ENCODE results near the gene KRTAP10-6.
"Not testable (repeated sequence)": the region's sequence is repeated elsewhere in the genome, so short reads cannot be mapped to it uniquely, and the experiment has no call there.

Gene KRTAP10-6

GRCh38 chr21:44616591-44616926 lies 24.3 kb upstream of the KRTAP10-6 start:
- no peak for DNase-seq (ENCODE audit: low read depth)

DNA sequence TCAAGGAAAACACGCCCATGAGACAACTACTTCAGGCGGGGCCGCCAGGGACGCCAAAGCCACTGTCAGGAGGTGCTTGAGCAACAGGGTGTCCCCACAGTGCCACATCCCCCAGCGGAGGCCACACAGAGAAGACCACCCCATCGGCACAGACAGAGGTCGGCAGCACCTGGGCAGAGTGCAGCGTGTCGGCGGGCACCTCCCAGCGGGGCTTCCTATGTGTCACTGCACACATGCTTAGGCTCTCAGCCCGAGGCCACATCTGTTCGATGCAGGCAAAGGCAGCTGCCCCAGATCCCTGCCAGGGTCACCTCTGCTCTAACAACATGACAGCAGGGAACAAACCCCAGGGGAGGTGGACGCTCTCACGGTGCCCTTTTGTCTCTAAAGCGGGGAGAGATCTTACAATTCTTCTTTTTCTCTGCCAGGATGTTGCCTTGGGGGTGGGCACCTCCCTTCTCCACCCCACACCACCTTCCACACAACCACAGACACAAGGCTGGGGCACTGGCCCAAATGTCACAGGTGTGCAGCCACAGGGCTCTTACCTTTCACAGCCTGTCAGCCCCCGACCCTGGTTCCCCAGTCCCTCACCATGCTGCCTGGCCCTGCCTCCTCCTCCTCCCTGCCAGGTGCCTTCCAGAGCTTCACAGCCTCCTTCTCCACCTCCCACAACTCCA lies 23.7 kb upstream of the KRTAP10-6 start:
- DNase-seq (ENCODE audit: low read depth): no peak

DNA sequence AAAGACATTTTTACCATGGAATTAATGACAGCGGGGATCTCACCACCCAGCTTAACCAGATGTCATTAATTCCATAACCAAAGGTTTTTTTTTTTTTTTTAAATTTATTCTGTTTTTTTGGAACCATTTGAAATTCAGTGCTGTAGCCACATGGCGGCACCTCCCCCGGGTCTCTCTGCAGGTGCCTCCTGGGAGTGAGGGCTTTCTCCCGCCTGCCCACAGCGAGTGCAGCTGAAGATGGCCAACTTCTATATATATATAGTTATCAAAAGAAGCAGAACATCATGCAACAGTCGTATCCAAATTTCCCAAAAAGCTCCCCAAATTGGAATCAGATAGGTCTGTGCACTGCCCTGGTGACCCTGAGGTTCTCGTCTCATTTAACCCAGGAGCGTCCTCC lies 23.2 kb upstream of the KRTAP10-6 start:
- DNase-seq (ENCODE audit: low read depth): no peak

- DNase-seq (ENCODE audit: low read depth): no peak
Measured at GRCh38 chr21:44614961-44615391, 22.7 kb upstream of the KRTAP10-6 start.

DNA sequence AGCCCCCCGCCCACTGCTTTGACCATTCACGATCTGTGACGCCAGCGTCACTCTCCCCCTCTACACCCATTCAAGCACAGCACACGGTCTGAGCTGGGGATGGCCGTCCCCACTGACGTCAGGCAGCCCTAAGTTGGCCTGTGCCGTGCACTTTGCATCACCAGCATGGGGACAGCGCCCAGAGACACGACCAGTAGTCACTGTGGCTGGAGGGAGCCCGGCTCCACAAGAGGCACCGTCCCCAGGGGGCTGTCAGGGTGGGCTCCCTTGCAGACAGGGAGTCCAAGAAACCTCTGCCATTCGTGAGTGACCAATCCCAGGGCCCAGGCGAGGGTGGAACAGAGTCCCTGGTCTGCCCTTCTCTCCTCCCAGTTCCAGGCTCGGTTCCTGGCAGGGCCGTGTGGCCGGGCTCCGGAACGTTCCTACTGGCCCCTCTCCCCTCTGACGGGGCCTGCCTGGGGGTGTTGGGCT lies 21.9 kb upstream of the KRTAP10-6 start:
- no peak for DNase-seq (ENCODE audit: low read depth)

DNA sequence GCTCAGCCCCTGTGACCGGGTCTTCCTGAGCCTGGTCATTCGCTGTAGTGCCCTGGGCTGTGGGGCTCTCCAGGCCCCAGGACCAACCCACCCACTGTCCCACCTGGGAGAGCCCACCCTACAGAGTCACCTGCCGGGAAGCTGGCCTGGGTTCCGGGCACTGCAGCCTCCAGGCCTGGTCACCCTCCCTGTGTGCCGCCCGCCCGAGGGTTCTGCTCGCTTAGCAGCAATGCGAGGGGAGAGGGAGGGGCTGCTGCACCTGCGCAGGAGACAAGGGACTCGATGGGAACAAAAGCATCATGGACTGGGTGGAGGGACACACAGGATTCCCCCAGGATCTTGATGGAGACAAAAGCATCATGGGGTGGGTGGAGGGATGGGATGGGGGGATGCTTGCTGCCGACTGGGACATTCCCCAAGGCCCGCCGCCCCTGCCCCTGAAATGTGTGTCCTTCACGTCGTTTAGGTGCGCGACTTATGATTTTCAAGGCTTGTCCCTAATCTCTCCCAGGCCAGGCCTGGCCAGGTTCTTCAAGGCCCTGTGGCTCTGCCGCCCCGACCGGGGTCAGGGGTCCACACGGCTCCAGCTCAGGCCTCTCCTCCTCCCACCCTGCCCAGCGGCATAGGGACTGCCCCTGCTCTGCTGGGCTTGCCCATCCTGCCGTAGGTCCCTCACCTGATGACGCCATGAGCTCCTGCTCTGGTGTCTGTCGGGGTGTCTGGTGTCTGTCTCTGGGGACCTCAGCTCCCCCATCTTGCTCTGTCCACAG lies 21.3 kb upstream of the KRTAP10-6 start:
- no peak for DNase-seq (ENCODE audit: low read depth)

GRCh38 chr21:44612669-44613229 lies 20.4 kb upstream of the KRTAP10-6 start:
- no peak for DNase-seq (ENCODE audit: low read depth)

DNA sequence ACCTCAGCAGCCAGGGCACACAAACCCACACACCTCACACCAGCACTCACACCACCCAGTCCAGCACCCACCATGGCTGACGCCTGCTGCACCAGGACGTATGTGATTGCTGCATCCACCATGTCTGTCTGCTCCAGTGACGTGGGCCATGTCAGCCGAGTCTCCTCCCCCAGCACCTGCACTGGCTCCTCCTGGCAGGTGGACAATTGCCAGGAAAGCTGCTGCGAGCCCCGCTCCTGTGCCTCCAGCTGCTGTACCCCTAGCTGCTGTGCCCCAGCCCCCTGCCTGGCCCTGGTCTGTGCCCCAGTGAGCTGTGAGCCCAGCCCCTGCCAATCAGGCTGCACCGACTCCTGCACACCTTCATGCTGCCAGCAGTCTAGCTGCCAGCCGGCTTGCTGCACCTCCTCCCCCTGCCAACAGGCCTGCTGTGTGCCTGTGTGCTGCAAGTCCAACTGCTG lies 19.8 kb upstream of the KRTAP10-6 start, which contains the start of gene KRTAP10-8:
Gene KRTAP10-8, plus strand, starts transcription at position 51 of the 458 bp plus-strand sequence. Its CDS starts 22 bp downstream, at position 73.
- DNase-seq (ENCODE audit: low read depth): no peak

GRCh38 chr21:44611551-44611950 lies 19.2 kb upstream of the KRTAP10-6 start:
- no peak for DNase-seq (ENCODE audit: low read depth)

GRCh38 chr21:44610157-44610843 lies 18.0 kb upstream of the KRTAP10-6 start:
- not testable (repeated sequence) for DNase-seq (ENCODE audit: low read depth)

DNA sequence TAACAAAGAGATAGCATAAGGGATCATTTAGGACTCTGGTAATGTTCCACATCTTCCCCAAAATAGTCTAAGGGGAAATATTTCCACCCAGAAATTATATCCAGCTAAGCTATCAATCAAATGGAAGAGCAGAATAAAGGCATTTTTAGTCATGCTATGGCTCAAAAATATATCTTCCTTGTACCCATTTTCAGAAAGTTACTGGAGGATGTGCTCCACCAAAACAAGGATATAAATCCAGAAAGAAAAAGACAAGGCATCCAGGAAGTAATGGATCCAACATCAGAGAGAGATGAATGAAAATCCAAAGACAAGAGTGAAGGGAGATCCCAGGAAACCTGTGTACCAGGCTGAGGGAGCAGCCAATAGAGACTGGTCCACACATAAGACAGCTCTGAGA lies 16.9 kb upstream of the KRTAP10-6 start:
- no peak for DNase-seq (ENCODE audit: low read depth)

- no peak for DNase-seq (ENCODE audit: low read depth)
Measured at GRCh38 chr21:44606495-44606894, 14.2 kb upstream of the KRTAP10-6 start.

DNA sequence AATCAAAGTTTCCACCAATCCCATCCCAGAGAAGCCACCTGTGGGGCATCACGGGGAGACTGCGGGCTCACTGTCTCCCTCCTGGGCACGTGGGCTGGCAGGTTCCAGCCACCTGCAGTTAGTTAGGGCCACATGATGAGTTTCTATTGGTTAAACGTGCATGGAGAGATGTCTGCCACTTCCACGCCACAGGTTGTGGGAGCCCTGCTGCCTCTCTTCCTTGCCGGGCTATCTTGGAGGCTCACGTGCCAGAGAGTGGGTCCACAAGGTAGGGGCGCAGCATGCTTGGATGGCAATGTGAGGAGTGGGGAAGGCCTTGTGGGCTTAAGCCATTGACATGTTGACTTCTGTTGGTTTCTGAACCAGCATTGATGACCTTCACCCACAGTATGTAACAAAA lies 11.6 kb upstream of the KRTAP10-6 start:
- DNase-seq (ENCODE audit: low read depth): no peak

DNA sequence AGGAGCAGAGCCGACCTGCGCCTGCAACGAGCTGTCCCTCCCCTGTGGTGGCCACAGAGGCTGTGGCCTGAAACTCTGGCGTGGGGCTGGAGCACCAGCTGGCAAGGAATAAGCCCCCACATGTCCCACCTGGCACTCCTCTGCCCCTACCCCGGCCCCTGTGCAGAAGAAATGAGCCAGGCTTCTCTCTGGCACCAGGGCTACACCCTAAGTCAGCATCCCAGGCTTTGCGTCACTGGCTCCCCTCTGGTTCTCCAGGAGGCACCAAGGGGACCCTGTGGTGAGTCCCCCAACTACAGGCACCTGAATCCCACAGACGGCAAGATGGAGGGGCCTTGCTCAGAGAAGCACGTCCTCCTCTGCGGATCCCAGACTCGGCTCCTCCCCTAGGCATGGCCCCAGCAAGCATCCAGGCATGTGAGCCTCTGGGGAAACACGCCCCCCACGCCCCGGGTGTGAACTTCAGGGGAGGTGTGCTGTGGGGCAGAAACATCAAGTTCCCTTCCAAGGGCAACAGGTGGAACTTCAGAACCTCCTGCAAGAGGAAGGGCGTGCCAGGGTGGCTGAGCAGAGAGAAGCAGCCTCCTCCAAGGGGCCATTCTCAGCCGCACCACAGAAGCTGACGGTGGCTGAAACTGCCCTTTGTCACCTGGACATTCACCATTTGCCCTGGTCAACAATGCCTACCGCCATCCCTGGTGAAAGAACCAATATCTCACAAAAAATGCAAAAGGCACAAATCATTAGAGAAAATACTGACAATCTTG lies 11.0 kb upstream of the KRTAP10-6 start:
- DNase-seq (ENCODE audit: low read depth): no peak

DNA sequence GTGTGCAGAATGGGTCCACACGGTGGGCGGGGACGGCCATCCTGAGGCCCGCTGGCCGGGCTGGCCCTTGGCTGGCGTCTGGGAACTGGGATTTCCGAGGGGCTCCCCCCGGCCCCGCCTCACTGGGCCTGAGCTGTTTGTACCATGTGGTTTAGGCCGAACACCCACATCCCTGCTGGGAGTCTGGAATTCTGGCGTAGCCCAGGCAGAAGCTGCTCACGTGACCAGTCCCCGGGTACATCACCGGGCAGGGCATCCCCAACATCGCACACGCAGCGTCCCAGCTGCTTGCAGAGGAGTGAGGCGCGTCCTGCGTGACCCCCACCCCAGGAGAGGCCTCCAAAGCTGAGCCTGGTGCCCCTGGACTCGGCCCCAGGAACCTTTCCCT lies 10.2 kb upstream of the KRTAP10-6 start:
- no peak for DNase-seq (ENCODE audit: low read depth)

GRCh38 chr21:44601596-44602462 lies 9.5 kb upstream of the KRTAP10-6 start:
- no peak for DNase-seq (ENCODE audit: low read depth)

- DNase-seq (ENCODE audit: low read depth): not testable (repeated sequence)
Measured at GRCh38 chr21:44601091-44601490, 8.8 kb upstream of the KRTAP10-6 start.

DNA sequence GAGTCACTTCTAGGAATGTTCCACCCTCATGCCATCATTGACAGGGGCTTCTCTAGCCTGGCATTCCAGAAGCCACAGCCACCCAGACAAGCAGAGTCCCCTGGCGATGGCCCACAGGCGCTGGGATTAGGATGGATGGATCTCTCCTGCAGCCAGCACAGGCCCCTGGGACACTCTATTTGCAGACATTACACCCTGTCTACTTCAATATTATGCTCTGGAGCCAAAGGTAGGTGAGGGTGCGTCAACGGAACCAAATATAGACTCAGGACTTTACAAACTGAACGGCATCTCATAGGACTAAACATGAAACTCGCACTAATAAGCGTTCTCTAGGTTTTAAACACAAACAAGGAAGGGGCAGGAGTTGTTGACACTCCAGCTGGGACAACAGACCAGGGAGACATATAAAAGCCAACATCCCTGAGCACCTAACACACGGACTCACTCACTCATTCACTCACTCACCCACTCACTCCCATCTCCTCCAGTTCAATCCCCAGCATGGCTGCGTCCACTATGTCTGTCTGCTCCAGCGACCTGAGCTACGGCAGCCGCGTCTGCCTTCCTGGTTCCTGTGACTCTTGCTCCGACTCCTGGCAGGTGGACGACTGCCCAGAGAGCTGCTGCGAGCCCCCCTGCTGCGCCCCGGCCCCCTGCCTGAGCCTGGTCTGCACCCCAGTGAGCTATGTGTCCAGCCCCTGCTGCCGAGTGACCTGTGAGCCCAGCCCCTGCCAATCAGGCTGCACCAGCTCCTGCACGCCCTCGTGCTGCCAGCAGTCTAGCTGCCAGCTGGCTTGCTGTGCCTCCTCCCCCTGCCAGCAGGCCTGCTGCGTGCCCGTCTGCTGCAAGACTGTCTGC lies 8.0 kb upstream of the KRTAP10-6 start, which contains the start of gene KRTAP10-7:
Gene KRTAP10-7, plus strand, starts transcription at position 480 of the 861 bp plus-strand sequence. Its CDS starts 25 bp downstream, at position 505.
- DNase-seq (ENCODE audit: low read depth): not testable (repeated sequence)

DNA sequence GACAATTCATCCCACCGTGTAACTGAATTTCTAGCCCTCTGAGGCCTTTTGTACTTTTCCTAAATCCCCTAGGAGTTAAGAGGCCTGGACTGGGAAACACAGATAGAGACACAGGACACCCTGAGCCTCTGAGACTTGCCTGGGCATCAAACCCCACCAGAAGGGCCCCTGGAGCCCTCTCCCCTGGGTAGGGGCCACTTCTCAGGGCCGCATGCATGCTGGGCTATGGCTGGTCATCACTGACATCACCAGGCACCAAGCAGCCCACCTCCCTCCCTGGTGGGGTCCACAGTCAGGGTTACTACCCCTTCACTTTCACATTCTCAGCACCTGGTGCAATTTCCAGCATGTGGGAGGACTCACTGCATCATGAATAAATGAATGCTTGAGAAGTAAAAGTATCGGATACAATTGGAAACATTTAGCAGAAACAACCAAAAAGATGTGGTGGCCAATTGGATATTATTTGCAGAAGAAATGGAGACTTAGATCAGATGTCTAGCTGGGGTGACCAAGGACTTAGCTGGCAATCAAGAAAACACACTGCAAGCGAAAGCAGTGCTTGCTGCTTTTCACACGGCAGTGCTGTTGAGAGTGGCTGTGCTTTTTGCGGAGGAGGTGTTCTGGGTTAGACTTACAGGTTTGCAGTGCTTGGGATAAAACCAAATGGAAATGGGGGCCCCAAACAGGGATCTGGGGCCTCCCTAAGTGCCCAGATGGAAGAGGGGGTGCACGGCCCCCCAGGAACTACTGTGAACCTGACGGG lies 7.1 kb upstream of the KRTAP10-6 start:
- no peak for DNase-seq (ENCODE audit: low read depth)
